PC-9 (cell line): ENCODE results near the gene GDPD4. TPM values are rescaled to one million over a fixed set of nuclear protein-coding genes. Genes with fewer than 3 reads are reported as not detected.

Source experiments
- BruUV-seq: library from RNA; stranded (reverse); fragments of 400-500 nt; replicated peaks from 2 replicates; lab custom pipeline; 2021; lab: Mats Ljungman, UMichigan
- CTCF ChIA-PET: fragments of 300-600 bp; sonication (Branson Sonifier 250); formaldehyde crosslinking; loops from one replicate; lab custom pipeline; 2022; ENCODE audit warnings: antibody characterized with exemption; lab: Charles Lee
- POLR2A ChIA-PET: fragments of 300-600 bp; sonication (Branson Sonifier 250); formaldehyde crosslinking; loops from one replicate; lab custom pipeline; 2022; ENCODE audit warnings: antibody characterized with exemption; ENCODE audit not compliant: unreplicated experiment; lab: Charles Lee
- DNase-seq, 2 experiments: peaks; one replicate each; pipeline versions ENCODE4 v3.0.0 to v3.0.0-alpha.2; 2015 to 2022; ENCODE audit warnings: mixed read lengths in 1 of 2
- H2AFZ ChIP-seq: fragments of 200-600 bp; sonication (generic); 2 replicates; pipeline ENCODE4 v1.8.1; 2017; ENCODE audit warnings: antibody characterized with exemption
- H3F3A ChIP-seq: fragments of 200-600 bp; sonication (generic); 2 replicates; pipeline ENCODE4 v1.8.1; 2017; ENCODE audit warnings: antibody characterized with exemption, mild to moderate bottlenecking, low read depth; ENCODE audit not compliant: insufficient read depth
- H3K27ac ChIP-seq: fragments of 200-600 bp; sonication (generic); 2 replicates; pipeline ENCODE4 v1.6.1; 2016; ENCODE audit warnings: mixed run types
- H3K27me3 ChIP-seq: fragments of 200-600 bp; sonication (generic); 2 replicates; pipeline ENCODE4 v1.6.1; 2016; ENCODE audit warnings: low read depth, mixed run types; ENCODE audit not compliant: insufficient read depth
- H3K36me3 ChIP-seq: fragments of 200-600 bp; sonication (generic); 2 replicates; pipeline ENCODE4 v1.6.1; 2016; ENCODE audit warnings: low read depth, mixed run types
- H3K4me1 ChIP-seq: fragments of 200-600 bp; sonication (generic); replicated peaks from 2 replicates; pipeline ENCODE4 v1.6.1; 2016; ENCODE audit warnings: mixed run types; ENCODE audit not compliant: insufficient read depth
- H3K4me2 ChIP-seq: fragments of 200-600 bp; sonication (generic); 2 replicates; pipeline ENCODE4 v1.6.1; 2017; ENCODE audit warnings: mixed run types
- H3K4me3 ChIP-seq: fragments of 200-600 bp; sonication (generic); 2 replicates; pipeline ENCODE4 v1.6.1; 2016; ENCODE audit warnings: mixed run types
- H3K79me2 ChIP-seq: fragments of 200-600 bp; sonication (generic); 2 replicates; pipeline ENCODE4 v1.6.1; 2017; ENCODE audit warnings: low read depth, mixed run types
- H3K9me2 ChIP-seq: fragments of 200-600 bp; sonication (generic); 2 replicates; pipeline ENCODE4 v1.8.1; 2017; ENCODE audit warnings: mild to moderate bottlenecking; ENCODE audit not compliant: insufficient read depth
- H3K9me3 ChIP-seq: fragments of 200-600 bp; sonication (generic); 2 replicates; pipeline ENCODE4 v1.8.1; 2016; ENCODE audit warnings: low read depth; ENCODE audit not compliant: insufficient read depth
- H4K20me1 ChIP-seq: fragments of 200-600 bp; sonication (generic); 2 replicates; pipeline ENCODE4 v1.8.1; 2017; ENCODE audit not compliant: insufficient read depth
- EZH2 ChIP-seq: fragments of 200-600 bp; sonication (generic); IDR thresholded peaks from 2 replicates; pipeline ENCODE4 v1.8.0; 2017; ENCODE audit warnings: antibody characterized with exemption, low read depth
- intact Hi-C: fragments of 100-400 bp; cut with micrococcal nuclease; formaldehyde crosslinking; loops from one replicate; pipeline ENCODE4 v1.10.0; 2022; ENCODE audit not compliant: unreplicated experiment
- total RNA-seq: library from RNA; stranded (reverse); gene quantifications from 2 replicates; pipeline ENCODE4 v1.2.3, GENCODE V29; 2021
- TF ChIP-seq, protein P1 (sequence below): fragments of 200-600 bp; sonication (generic); conservative IDR thresholded peaks from 2 replicates; pipeline ENCODE4 v1.6.1; 2017; ENCODE audit warnings: mixed run types, antibody characterized with exemption, mild to moderate bottlenecking, moderate library complexity

GDPD4 gene
- total RNA-seq, 1 experiment from 2014 or later, result not detected

DNA sequence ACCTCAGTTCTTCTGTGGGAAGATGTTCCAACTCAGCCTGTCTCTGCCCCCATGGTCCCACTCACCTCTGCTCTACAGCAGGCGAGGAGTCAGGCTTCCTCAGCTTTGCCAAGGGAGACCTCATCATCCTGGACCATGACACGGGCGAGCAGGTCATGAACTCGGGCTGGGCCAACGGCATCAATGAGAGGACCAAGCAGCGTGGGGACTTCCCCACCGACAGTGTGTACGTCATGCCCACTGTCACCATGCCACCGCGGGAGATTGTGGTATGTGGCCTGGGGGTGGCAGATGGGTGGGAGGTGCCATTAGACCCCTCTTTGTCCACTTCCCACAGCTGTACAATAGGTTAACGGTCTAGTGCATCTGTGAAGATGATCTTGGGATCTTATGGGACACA is 100.1 kb downstream of the GDPD4 start:
- TF ChIP-seq, protein P1, sequence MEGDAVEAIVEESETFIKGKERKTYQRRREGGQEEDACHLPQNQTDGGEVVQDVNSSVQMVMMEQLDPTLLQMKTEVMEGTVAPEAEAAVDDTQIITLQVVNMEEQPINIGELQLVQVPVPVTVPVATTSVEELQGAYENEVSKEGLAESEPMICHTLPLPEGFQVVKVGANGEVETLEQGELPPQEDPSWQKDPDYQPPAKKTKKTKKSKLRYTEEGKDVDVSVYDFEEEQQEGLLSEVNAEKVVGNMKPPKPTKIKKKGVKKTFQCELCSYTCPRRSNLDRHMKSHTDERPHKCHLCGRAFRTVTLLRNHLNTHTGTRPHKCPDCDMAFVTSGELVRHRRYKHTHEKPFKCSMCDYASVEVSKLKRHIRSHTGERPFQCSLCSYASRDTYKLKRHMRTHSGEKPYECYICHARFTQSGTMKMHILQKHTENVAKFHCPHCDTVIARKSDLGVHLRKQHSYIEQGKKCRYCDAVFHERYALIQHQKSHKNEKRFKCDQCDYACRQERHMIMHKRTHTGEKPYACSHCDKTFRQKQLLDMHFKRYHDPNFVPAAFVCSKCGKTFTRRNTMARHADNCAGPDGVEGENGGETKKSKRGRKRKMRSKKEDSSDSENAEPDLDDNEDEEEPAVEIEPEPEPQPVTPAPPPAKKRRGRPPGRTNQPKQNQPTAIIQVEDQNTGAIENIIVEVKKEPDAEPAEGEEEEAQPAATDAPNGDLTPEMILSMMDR, result no peak
- no peak for TF ChIP-seq EZH2
- H3K27ac ChIP-seq, result no peak overlapping the region
- BruUV-seq, result no TSS peak
- H3F3A ChIP-seq, result no peaks in the 10 kb centered on the region; the same call in 1 of the 2 replicates
- CTCF ChIA-PET, result no interaction called here
- no peaks in the 10 kb centered on the region for H3K9me3 ChIP-seq
- H4K20me1 ChIP-seq, result no peaks in the 10 kb centered on the region
- H3K27me3 ChIP-seq, result 0 out of 2 replicates have a peak, but pooled peaks cover 5% of the 10 kb centered on the region
- H3K4me2 ChIP-seq, result no peak overlapping the region
- H3K36me3 ChIP-seq, result no peaks in the 10 kb centered on the region
- H3K9me2 ChIP-seq, result no peaks in the 10 kb centered on the region
- intact Hi-C loops, result no loop called here
- no peaks in the 10 kb centered on the region for H3K79me2 ChIP-seq
- H3K4me1 ChIP-seq, result no peaks in the 10 kb centered on the region
- POLR2A ChIA-PET, result interaction anchor here (0.6 kb wide), 1 partner anchor 461 kb away, joined by 3 read pairs; no protein-coding TSS in a partner anchor
- H2AFZ ChIP-seq, result no peak overlapping the region
- H3K4me3 ChIP-seq, result no peak overlapping the region
- no peak for DNase-seq

DNA sequence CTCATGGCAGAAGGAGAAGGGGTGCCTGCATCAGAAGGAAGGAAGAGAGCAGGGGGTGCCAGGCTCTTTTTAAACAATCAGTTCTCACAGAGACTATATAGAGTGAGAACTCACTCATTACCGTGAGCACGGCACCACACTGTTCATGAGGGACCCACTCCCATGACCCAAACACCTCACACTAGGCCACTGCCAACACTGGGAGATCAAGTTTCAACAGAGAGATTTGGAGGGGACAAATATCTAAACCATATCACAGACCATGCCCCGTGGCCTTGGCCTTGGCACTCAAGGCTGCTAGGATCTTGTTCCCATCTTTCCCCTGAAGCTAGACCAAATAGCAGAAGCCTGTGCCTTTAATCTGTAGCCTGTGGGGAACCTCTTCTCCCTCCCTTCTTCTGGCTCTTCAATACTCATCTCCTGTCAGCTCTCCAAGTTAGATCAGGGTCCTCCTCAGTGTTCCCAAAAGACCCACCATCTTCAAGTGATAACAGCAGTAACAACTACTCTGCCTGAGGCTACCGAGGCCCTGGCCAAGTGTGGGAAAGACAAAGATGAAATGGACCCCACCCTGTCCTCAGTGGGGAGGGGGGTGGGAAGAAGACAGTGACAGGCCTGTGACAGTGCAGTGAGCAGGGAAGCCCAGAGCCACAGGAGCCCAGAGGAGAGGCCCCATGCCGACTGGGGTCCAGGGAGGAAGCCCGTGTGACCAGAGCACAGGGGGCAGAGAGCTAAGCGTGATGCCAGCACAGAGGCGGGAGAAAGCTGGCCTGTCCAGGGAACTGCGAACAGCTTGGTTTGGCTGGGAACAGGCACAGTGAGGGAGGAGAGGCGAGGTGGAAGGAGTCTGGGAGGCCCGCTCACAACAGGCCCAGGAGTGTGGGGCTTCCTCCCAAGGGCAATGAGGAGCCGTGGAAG is 100.9 kb downstream of the GDPD4 start:
- Histone ChIP-seq H3F3A (no peaks in the 10 kb centered on the region; the same call in 1 of the 2 replicates), H3K9me2 (no peaks in the 10 kb centered on the region), H3K27ac (no peak overlapping the region), H3K4me1 (no peaks in the 10 kb centered on the region), H4K20me1 (no peaks in the 10 kb centered on the region), H3K36me3 (no peaks in the 10 kb centered on the region), H3K4me3 (no peak overlapping the region), H3K4me2 (no peak overlapping the region), H2AFZ (no peak overlapping the region), H3K9me3 (no peaks in the 10 kb centered on the region), H3K79me2 (no peaks in the 10 kb centered on the region), H3K27me3 (0 out of 2 replicates have a peak, but pooled peaks cover 5% of the 10 kb centered on the region)
- DNase-seq, result no peak
- ChIA-PET CTCF (no interaction called here), POLR2A (no interaction called here)
- BruUV-seq, result no TSS peak
- intact Hi-C loops, result no loop called here
- no peak for TF ChIP-seq EZH2
- TF ChIP-seq, protein P1, result no peak

DNA sequence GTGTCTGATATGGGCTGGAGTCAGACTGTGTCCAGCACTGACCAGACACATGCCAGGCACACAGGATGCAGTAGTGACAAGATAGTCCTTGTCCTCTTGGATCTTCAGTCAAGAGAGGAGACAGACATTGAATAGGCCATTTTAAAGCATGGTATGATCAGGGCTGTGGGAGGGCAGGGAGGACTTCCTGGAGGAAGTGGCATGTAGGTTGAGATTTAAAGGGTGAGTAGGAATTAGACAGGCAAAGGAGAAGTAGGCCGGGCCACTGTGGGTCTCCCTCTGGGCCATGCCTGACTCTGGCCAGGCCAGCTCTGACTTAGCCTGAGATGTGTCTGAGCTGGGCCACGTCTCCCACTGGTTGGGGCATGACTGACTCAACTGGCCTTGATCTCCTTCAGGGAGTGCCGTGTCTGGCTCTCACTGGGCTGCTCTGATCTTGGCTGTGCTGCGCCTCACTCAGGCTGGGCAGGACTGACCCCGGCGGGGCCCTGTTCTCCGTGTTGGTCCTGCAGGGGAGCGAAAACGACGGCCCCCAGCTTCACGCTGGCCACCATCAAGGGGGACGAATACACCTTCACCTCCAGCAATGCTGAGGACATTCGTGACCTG is 102.2 kb downstream of the GDPD4 start:
- POLR2A ChIA-PET, result no interaction called here
- Histone ChIP-seq H3K79me2 (no peaks in the 10 kb centered on the region), H3K9me2 (no peaks in the 10 kb centered on the region), H3K4me2 (no peak overlapping the region), H3K4me3 (no peak overlapping the region), H3K27me3 (no peaks in the 10 kb centered on the region), H2AFZ (no peak overlapping the region), H3K4me1 (no peaks in the 10 kb centered on the region), H3K9me3 (no peaks in the 10 kb centered on the region), H4K20me1 (no peaks in the 10 kb centered on the region), H3K27ac (no peak overlapping the region), H3K36me3 (no peaks in the 10 kb centered on the region), H3F3A (no peaks in the 10 kb centered on the region)
- no peak for TF ChIP-seq EZH2
- TF ChIP-seq, protein P1, result no peak
- no peak for DNase-seq
- CTCF ChIA-PET, result interaction anchor here (0.6 kb wide), 1 partner anchor 152 kb away, joined by 10 read pairs; no protein-coding TSS in a partner anchor
- intact Hi-C loops, result loop anchor here (10.0 kb wide), 1 partner anchor 186 kb away; no protein-coding TSS in a partner anchor
- no TSS peak for BruUV-seq
